Right atrium auricular region (tissue), 2 donors: ENCODE data around the gene GXYLT2. TPM values are rescaled to one million over a fixed set of nuclear protein-coding genes. Genes with fewer than 3 reads are reported as not detected.

Experiments
- DNase-seq: peaks from one replicate; pipeline ENCODE4 v3.0.0-alpha.2; 2019; ENCODE audit warnings: low spot score
- H3K27ac ChIP-seq, 2 donors: fragments of 200-600 bp; sonication (generic); 1 replicate in 1 of 2; 2 replicates in 1 of 2; pipeline ENCODE4 v1.5.1; 2016 to 2019
- H3K27me3 ChIP-seq, 2 donors: fragments of 200-600 bp; sonication (generic); one replicate each; pipeline versions ENCODE4 v1.5.1 to v1.6.0; 2017 to 2019
- H3K36me3 ChIP-seq: fragments of 200-600 bp; sonication (generic); one replicate; pipeline ENCODE4 v1.5.1; 2016
- H3K4me1 ChIP-seq, 2 donors: fragments of 200-600 bp; sonication (generic); one replicate each; pipeline versions ENCODE4 v1.5.1 to v1.6.0; 2017 to 2019
- H3K4me3 ChIP-seq, 2 donors: fragments of 200-600 bp; sonication (generic); 1 replicate in 1 of 2; 2 replicates in 1 of 2; pipeline ENCODE4 v1.5.1; 2017 to 2019; ENCODE audit warnings: mild to moderate bottlenecking in 1 of 2, moderate library complexity in 1 of 2
- H3K9me3 ChIP-seq, 2 donors: fragments of 200-600 bp; sonication (generic); one replicate each; pipeline ENCODE4 v1.5.1; 2019
- total RNA-seq, 2 donors: library from RNA; depleted of rRNA; stranded (reverse); fragments of >200 nt; gene quantifications; one replicate each; pipeline ENCODE4 v1.1.0, GENCODE V29; 2016
- TF ChIP-seq, protein P1 (sequence below), 2 donors: fragments of 200-600 bp; sonication (generic); IDR thresholded peaks; one replicate each; pipeline ENCODE4 v1.5.1; 2019; ENCODE audit warnings: antibody characterized with exemption in 2 of 2

The GXYLT2 gene
- total RNA-seq, 2 donors from 2014 or later, result 31.7 to 37.3 TPM

DNA sequence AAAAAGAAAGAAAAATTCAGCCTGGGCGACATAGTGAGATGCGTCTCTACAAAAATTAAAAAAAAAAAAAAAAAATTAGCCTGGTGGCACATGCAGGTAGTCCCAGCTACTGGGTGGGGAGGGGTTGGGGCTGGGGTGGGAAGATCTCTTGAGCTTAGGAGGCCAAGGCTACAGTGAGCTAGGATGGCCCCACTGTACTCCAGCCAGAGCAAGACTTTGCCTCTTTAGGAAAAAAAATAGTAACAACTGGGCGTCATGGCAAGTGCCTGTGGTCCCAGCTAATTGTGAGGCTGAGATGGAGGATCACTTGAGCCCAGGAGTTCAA lies 84.8 kb downstream of the GXYLT2 start:
- Histone ChIP-seq H3K4me3 (no peak overlapping the region), H3K27ac (no peak overlapping the region), H3K4me1 (no peaks in the 10 kb centered on the region), H3K27me3 (no peaks in the 10 kb centered on the region), H3K9me3 (no peaks in the 10 kb centered on the region), H3K36me3 (peaks cover 4% of the 10 kb centered on the region)
- no peak for DNase-seq
- TF ChIP-seq, protein P1, sequence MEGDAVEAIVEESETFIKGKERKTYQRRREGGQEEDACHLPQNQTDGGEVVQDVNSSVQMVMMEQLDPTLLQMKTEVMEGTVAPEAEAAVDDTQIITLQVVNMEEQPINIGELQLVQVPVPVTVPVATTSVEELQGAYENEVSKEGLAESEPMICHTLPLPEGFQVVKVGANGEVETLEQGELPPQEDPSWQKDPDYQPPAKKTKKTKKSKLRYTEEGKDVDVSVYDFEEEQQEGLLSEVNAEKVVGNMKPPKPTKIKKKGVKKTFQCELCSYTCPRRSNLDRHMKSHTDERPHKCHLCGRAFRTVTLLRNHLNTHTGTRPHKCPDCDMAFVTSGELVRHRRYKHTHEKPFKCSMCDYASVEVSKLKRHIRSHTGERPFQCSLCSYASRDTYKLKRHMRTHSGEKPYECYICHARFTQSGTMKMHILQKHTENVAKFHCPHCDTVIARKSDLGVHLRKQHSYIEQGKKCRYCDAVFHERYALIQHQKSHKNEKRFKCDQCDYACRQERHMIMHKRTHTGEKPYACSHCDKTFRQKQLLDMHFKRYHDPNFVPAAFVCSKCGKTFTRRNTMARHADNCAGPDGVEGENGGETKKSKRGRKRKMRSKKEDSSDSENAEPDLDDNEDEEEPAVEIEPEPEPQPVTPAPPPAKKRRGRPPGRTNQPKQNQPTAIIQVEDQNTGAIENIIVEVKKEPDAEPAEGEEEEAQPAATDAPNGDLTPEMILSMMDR (IDR thresholded peaks at IDR 0.05), result no peak

DNA sequence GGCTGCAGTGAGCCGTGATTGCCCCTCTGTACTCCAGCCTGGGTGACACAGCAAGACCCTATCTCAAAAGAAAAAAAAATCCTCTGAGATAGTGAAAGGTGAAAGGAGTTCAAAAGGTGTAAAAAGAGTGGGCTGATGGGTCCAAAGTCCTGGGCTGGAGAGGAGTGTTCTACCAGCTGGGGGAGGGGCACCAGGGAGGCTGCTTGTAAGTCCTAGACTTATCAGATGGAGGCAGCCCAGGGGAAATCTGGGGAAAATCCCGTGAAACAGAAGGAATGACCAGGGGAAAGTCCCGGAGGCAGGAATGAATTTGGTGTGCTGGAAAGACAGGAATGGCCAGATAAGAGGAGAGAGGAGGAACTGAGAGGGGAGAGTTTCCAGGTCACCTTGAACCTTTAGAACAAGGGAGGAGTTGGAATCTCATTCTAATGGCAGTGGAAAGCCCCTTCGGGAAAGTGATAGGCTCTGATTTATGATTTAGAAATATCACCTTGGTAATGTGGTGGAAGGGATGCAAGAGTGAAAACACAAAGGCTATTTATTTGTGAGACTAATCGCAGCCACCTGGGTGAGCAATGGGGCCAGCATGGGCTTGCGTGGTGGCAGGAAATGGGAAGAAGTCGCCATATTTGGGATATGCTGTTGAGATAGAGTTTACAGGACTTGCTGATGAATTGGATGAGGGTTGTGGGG lies 85.3 kb downstream of the GXYLT2 start:
- Histone ChIP-seq H3K27me3 (no peaks in the 10 kb centered on the region), H3K27ac (no peak overlapping the region), H3K4me1 (no peaks in the 10 kb centered on the region), H3K4me3 (no peak overlapping the region), H3K9me3 (no peaks in the 10 kb centered on the region), H3K36me3 (peaks cover 4% of the 10 kb centered on the region)
- DNase-seq, result no peak
- TF ChIP-seq, protein P1 (IDR thresholded peaks at IDR 0.05), result no peak

DNA sequence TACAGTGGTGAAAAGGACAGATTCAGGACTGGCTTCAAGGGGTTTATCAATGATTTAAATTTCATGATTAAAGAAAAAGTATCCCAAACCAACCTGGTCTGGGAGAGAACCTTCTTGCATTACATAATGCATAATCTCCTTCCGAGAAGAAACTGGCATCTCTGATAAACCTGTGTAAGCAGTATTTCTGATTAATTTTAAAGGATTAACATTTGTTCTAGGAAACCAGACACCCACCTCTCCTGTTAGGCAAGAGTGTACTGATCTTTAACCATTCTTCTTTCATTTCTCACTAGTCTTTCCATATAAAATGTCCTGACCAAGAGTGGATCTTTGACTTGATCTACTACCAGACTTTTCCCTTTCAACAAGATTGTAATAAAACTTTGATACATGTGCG lies 85.9 kb downstream of the GXYLT2 start:
- no peaks in the 10 kb centered on the region for H3K9me3 ChIP-seq
- H3K27ac ChIP-seq, result no peak overlapping the region
- no peaks in the 10 kb centered on the region for H3K4me1 ChIP-seq
- no peak for DNase-seq
- H3K36me3 ChIP-seq, result no peaks in the 10 kb centered on the region
- TF ChIP-seq, protein P1 (IDR thresholded peaks at IDR 0.05), result no peak
- H3K27me3 ChIP-seq, result no peaks in the 10 kb centered on the region
- no peak overlapping the region for H3K4me3 ChIP-seq

DNA sequence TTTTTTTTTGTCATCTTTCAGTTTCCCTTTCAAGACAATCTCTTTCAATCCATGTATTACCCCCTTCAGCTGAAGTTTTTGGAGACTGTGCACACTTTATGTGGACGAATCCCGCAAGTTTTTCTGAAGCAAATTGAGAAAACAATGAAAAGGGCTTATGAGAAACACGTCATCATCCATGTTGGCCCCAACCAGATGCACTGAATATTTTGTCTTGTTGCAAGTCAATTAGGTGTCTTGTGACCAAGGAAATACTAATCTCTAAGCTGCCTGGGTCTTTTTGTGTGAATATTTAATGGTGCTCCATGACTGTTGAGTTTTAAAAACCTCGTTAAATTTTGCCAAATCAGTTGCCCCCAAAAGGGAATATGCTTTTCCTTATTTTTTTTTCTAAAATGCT lies 87.1 kb downstream of the GXYLT2 start:
- TF ChIP-seq, protein P1 (IDR thresholded peaks at IDR 0.05), result no peak

DNA sequence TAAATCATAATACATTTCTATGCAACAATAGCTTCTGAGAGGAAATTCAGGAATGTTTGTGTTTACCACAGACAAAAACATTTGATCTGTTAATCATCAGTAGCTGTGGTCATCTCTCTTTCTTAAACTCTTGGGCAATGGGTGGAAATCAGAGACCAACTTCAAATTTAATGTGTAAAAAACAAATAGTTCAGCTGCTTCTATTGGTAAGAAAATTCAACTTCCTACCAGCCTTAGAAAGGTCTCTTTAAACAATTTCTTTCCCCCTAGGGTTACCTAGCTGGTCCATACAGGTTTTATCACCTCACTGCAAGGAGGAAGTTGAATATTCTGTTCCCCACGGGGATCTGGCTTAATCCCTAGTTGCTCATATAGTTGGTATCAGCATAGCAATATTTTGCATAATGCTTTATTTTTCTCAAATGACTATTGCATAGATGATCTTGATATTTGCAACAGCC lies 88.5 kb downstream of the GXYLT2 start:
- H3K9me3 ChIP-seq, result no peaks in the 10 kb centered on the region
- H3K27me3 ChIP-seq, result no peaks in the 10 kb centered on the region
- H3K4me1 ChIP-seq, result no peaks in the 10 kb centered on the region
- H3K36me3 ChIP-seq, result no peaks in the 10 kb centered on the region
- no peak for DNase-seq
- H3K4me3 ChIP-seq, result no peak overlapping the region
- H3K27ac ChIP-seq, result no peak overlapping the region
- TF ChIP-seq, protein P1 (IDR thresholded peaks at IDR 0.05), result no peak

More for the DNA sequence above, 87.1 kb downstream of the GXYLT2 start:
- Histone ChIP-seq H3K4me3 (no peak overlapping the region), H3K9me3 (no peaks in the 10 kb centered on the region), H3K27ac (no peak overlapping the region), H3K27me3 (no peaks in the 10 kb centered on the region), H3K4me1 (no peaks in the 10 kb centered on the region), H3K36me3 (no peaks in the 10 kb centered on the region)
- no peak for DNase-seq
